ENCODE data around the gene FLII.
"Not testable (repeated sequence)": the region's sequence is repeated elsewhere in the genome, so short reads cannot be mapped to it uniquely, and the experiment has no call there.

Gene FLII

GRCh38 chr17:18258356-18259038 is at the start of gene FLII:
Gene FLII (minus strand): TSS chr17:18258738. CDS start chr17:18258690, 48 bp downstream.
- DNase-seq: peak; percentile 70

GRCh38 chr17:18303206-18303605 is 44.7 kb upstream of the FLII start:
- not testable (repeated sequence) for DNase-seq

- no peak for DNase-seq
Observed at GRCh38 chr17:18300725-18301480, 42.4 kb upstream of the FLII start.

GRCh38 chr17:18298061-18298460 is 39.5 kb upstream of the FLII start:
- DNase-seq: not testable (repeated sequence)

GRCh38 chr17:18291718-18292540 is 33.4 kb upstream of the FLII start:
- DNase-seq: no peak

- no peak for DNase-seq
Observed at GRCh38 chr17:18285296-18285695, 26.8 kb upstream of the FLII start.

GRCh38 chr17:18281788-18282187 is 23.2 kb upstream of the FLII start:
- no peak for DNase-seq

- DNase-seq: no peak
Observed at GRCh38 chr17:18280766-18281371, 22.3 kb upstream of the FLII start.

- DNase-seq: no peak
Observed at GRCh38 chr17:18280249-18280648, 21.7 kb upstream of the FLII start.

GRCh38 chr17:18278867-18279266 is 20.3 kb upstream of the FLII start:
- no peak for DNase-seq

GRCh38 chr17:18277076-18277475 is 18.5 kb upstream of the FLII start:
- DNase-seq: no peak

- DNase-seq: no peak
Observed at GRCh38 chr17:18270046-18270931, 11.8 kb upstream of the FLII start.

- peak; percentile 67 for DNase-seq
Observed at GRCh38 chr17:18267927-18268711, 9.6 kb upstream of the FLII start.

- no peak for DNase-seq
Observed at GRCh38 chr17:18267366-18267765, 8.8 kb upstream of the FLII start.

GRCh38 chr17:18263885-18264682 is 5.5 kb upstream of the FLII start:
- no peak for DNase-seq

- DNase-seq: no peak
Observed at GRCh38 chr17:18262641-18263040, 4.1 kb upstream of the FLII start.

- no peak for DNase-seq
Observed at GRCh38 chr17:18262111-18262510, 3.6 kb upstream of the FLII start.

GRCh38 chr17:18261659-18262058 is 3.1 kb upstream of the FLII start:
- DNase-seq: no peak

- DNase-seq: peak; percentile 71
Observed at GRCh38 chr17:18261146-18261515, 2.6 kb upstream of the FLII start.
